PC-9 (cell line): Measurements from ENCODE around the gene LMBR1L. TPM values are rescaled to one million over a fixed set of nuclear protein-coding genes. Genes with fewer than 3 reads are reported as not detected.
"Not testable (repeated sequence)": the region's sequence is repeated elsewhere in the genome, so short reads cannot be mapped to it uniquely, and the experiment has no call there.

Source experiments
- BruUV-seq: library from RNA; stranded (reverse); fragments of 400-500 nt; replicated peaks from 2 replicates; lab custom pipeline; 2021; lab: Mats Ljungman, UMichigan
- CTCF ChIA-PET: fragments of 300-600 bp; sonication (Branson Sonifier 250); formaldehyde crosslinking; loops from one replicate; lab custom pipeline; 2022; ENCODE audit warnings: antibody characterized with exemption; lab: Charles Lee
- POLR2A ChIA-PET: fragments of 300-600 bp; sonication (Branson Sonifier 250); formaldehyde crosslinking; loops from one replicate; lab custom pipeline; 2022; ENCODE audit warnings: antibody characterized with exemption; ENCODE audit not compliant: unreplicated experiment; lab: Charles Lee
- DNase-seq, 2 experiments: peaks; one replicate each; pipeline versions ENCODE4 v3.0.0 to v3.0.0-alpha.2; 2015 to 2022; ENCODE audit warnings: mixed read lengths in 1 of 2
- H2AFZ ChIP-seq: fragments of 200-600 bp; sonication (generic); 2 replicates; pipeline ENCODE4 v1.8.1; 2017; ENCODE audit warnings: antibody characterized with exemption
- H3F3A ChIP-seq: fragments of 200-600 bp; sonication (generic); 2 replicates; pipeline ENCODE4 v1.8.1; 2017; ENCODE audit warnings: antibody characterized with exemption, mild to moderate bottlenecking, low read depth; ENCODE audit not compliant: insufficient read depth
- H3K27ac ChIP-seq: fragments of 200-600 bp; sonication (generic); 2 replicates; pipeline ENCODE4 v1.6.1; 2016; ENCODE audit warnings: mixed run types
- H3K27me3 ChIP-seq: fragments of 200-600 bp; sonication (generic); 2 replicates; pipeline ENCODE4 v1.6.1; 2016; ENCODE audit warnings: low read depth, mixed run types; ENCODE audit not compliant: insufficient read depth
- H3K36me3 ChIP-seq: fragments of 200-600 bp; sonication (generic); 2 replicates; pipeline ENCODE4 v1.6.1; 2016; ENCODE audit warnings: low read depth, mixed run types
- H3K4me1 ChIP-seq: fragments of 200-600 bp; sonication (generic); replicated peaks from 2 replicates; pipeline ENCODE4 v1.6.1; 2016; ENCODE audit warnings: mixed run types; ENCODE audit not compliant: insufficient read depth
- H3K4me2 ChIP-seq: fragments of 200-600 bp; sonication (generic); 2 replicates; pipeline ENCODE4 v1.6.1; 2017; ENCODE audit warnings: mixed run types
- H3K4me3 ChIP-seq: fragments of 200-600 bp; sonication (generic); 2 replicates; pipeline ENCODE4 v1.6.1; 2016; ENCODE audit warnings: mixed run types
- H3K79me2 ChIP-seq: fragments of 200-600 bp; sonication (generic); 2 replicates; pipeline ENCODE4 v1.6.1; 2017; ENCODE audit warnings: low read depth, mixed run types
- H3K9me2 ChIP-seq: fragments of 200-600 bp; sonication (generic); 2 replicates; pipeline ENCODE4 v1.8.1; 2017; ENCODE audit warnings: mild to moderate bottlenecking; ENCODE audit not compliant: insufficient read depth
- H3K9me3 ChIP-seq: fragments of 200-600 bp; sonication (generic); 2 replicates; pipeline ENCODE4 v1.8.1; 2016; ENCODE audit warnings: low read depth; ENCODE audit not compliant: insufficient read depth
- H4K20me1 ChIP-seq: fragments of 200-600 bp; sonication (generic); 2 replicates; pipeline ENCODE4 v1.8.1; 2017; ENCODE audit not compliant: insufficient read depth
- EZH2 ChIP-seq: fragments of 200-600 bp; sonication (generic); IDR thresholded peaks from 2 replicates; pipeline ENCODE4 v1.8.0; 2017; ENCODE audit warnings: antibody characterized with exemption, low read depth
- intact Hi-C: fragments of 100-400 bp; cut with micrococcal nuclease; formaldehyde crosslinking; loops from one replicate; pipeline ENCODE4 v1.10.0; 2022; ENCODE audit not compliant: unreplicated experiment
- total RNA-seq: library from RNA; stranded (reverse); gene quantifications from 2 replicates; pipeline ENCODE4 v1.2.3, GENCODE V29; 2021
- TF ChIP-seq, protein P1 (sequence below): fragments of 200-600 bp; sonication (generic); conservative IDR thresholded peaks from 2 replicates; pipeline ENCODE4 v1.6.1; 2017; ENCODE audit warnings: mixed run types, antibody characterized with exemption, mild to moderate bottlenecking, moderate library complexity

LMBR1L gene
- total RNA-seq, 1 experiment from 2014 or later: 53.9 TPM

DNA sequence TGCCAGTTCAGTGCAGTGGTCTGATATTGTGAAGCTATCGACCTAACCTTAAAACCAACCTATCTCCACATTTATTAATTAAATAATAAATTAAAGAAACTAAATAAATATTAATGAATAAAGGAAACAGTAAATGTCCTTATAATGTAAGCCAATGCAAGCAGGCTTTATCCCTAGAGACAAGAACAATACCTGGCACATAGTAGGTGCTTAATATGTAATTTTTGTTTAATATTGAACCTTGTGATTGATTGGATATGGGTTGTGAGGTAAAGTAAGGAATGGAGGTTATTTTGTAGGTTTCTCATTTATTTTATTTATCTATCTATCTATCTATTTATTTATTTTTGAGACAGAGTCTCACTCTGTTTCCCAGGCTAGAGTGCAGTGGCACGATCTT is 28.4 kb upstream of the LMBR1L start:
- Histone ChIP-seq H3K9me2 (no peaks in the 10 kb centered on the region), H3K4me3 (no peak overlapping the region), H3K4me2 (no peak overlapping the region), H3K79me2 (0 out of 2 replicates have a peak, but pooled peaks cover under 1% of the 10 kb centered on the region), H2AFZ (no peak overlapping the region), H3K9me3 (no peaks in the 10 kb centered on the region), H3K27me3 (no peaks in the 10 kb centered on the region), H3K4me1 (no peaks in the 10 kb centered on the region), H4K20me1 (no peaks in the 10 kb centered on the region), H3K27ac (no peak overlapping the region), H3K36me3 (no peaks in the 10 kb centered on the region), H3F3A (no peaks in the 10 kb centered on the region)
- POLR2A ChIA-PET: interaction anchor here (0.6 kb wide), 1 partner anchor 11 kb away, joined by 3 read pairs; no protein-coding TSS in a partner anchor
- no peak for DNase-seq
- CTCF ChIA-PET: no interaction called here
- intact Hi-C loops: no loop called here
- no peak for TF ChIP-seq EZH2
- TF ChIP-seq, protein P1, sequence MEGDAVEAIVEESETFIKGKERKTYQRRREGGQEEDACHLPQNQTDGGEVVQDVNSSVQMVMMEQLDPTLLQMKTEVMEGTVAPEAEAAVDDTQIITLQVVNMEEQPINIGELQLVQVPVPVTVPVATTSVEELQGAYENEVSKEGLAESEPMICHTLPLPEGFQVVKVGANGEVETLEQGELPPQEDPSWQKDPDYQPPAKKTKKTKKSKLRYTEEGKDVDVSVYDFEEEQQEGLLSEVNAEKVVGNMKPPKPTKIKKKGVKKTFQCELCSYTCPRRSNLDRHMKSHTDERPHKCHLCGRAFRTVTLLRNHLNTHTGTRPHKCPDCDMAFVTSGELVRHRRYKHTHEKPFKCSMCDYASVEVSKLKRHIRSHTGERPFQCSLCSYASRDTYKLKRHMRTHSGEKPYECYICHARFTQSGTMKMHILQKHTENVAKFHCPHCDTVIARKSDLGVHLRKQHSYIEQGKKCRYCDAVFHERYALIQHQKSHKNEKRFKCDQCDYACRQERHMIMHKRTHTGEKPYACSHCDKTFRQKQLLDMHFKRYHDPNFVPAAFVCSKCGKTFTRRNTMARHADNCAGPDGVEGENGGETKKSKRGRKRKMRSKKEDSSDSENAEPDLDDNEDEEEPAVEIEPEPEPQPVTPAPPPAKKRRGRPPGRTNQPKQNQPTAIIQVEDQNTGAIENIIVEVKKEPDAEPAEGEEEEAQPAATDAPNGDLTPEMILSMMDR: no peak
- no TSS peak for BruUV-seq

DNA sequence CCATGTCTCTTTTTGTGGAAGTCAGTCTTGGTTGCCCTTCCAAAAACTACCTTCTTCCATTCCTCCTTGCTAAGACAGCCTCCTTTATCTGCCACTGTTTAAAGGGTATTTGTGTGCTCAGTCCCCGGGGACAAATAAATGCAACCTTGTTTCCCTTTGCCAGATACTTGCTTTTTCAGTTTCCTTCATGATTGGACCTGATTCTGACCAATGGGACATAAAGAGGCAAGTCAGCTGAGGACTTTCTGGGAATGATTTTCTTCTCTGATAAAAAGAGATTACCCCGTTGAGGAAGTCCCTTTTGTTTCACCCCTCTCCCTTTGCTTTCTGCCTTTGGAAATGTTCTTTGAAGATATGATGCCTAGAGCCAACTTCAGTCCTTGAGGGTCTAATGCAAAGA is 27.9 kb upstream of the LMBR1L start:
- TF ChIP-seq, protein P1: no peak
- no peak for TF ChIP-seq EZH2
- Histone ChIP-seq H3K79me2 (0 out of 2 replicates have a peak, but pooled peaks cover 4% of the 10 kb centered on the region), H3K4me1 (no peaks in the 10 kb centered on the region), H3K4me2 (no peak overlapping the region), H3F3A (no peaks in the 10 kb centered on the region), H4K20me1 (no peaks in the 10 kb centered on the region), H3K4me3 (no peak overlapping the region), H2AFZ (no peak overlapping the region), H3K9me2 (no peaks in the 10 kb centered on the region), H3K36me3 (no peaks in the 10 kb centered on the region), H3K9me3 (no peaks in the 10 kb centered on the region), H3K27ac (no peak overlapping the region), H3K27me3 (no peaks in the 10 kb centered on the region)
- ChIA-PET CTCF (no interaction called here), POLR2A (no interaction called here)
- DNase-seq: no peak
- intact Hi-C loops: no loop called here
- no TSS peak for BruUV-seq

DNA sequence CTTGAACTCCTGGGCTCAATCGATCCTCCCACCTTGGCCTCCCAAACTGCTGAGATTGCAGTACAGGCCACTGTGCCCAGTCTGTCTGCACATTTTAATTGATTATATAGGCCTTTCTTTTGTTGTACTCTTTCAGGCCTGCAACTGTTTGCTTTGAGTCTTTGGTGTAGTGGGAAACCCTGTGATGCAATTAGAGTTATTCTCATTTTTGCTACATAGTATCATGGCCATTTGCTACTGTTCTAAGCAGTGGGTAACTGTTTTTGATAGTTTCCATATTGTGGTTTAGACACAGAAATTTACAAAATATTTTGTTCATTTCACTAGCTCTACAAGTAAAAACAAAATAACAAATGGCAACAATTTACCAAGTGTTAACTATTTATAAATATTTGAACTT is 26.8 kb upstream of the LMBR1L start:
- TF ChIP-seq, protein P1: no peak
- TF ChIP-seq EZH2: no peak
- H3K9me3 ChIP-seq: no peaks in the 10 kb centered on the region
- H3K4me3 ChIP-seq: no peak overlapping the region
- H3K36me3 ChIP-seq: no peaks in the 10 kb centered on the region
- no peak overlapping the region for H2AFZ ChIP-seq
- no peak for DNase-seq
- H3K4me2 ChIP-seq: no peak overlapping the region
- peaks cover 7% of the 10 kb centered on the region for H3K4me1 ChIP-seq
- no peaks in the 10 kb centered on the region for H4K20me1 ChIP-seq
- H3K79me2 ChIP-seq: peaks cover 5% of the 10 kb centered on the region; the same call in 1 of the 2 replicates
- intact Hi-C loops: no loop called here
- BruUV-seq: no TSS peak
- ChIA-PET CTCF (no interaction called here), POLR2A (no interaction called here)
- no peak overlapping the region for H3K27ac ChIP-seq
- no peaks in the 10 kb centered on the region for H3K9me2 ChIP-seq
- H3F3A ChIP-seq: peaks cover 1% of the 10 kb centered on the region; the same call in 1 of the 2 replicates
- H3K27me3 ChIP-seq: no peaks in the 10 kb centered on the region

DNA sequence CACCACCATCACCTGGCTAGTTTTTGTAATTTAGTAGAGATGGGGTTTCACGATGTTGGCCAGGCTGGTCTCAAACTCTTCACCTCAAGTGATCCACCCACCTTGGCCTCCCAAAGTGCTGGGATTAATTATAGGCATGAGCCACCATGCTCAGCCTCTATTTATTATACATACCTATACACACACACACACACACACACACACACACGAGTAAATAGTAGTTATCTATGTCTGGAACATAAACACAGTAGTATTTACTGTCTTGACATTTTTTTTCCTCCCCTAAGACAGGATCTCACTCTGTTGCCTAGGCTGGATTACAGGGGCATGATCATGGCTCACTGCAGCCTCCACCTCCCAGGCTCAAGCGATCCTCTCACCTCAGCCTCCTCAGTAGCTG is 26.4 kb upstream of the LMBR1L start:
- peaks cover 12% of the 10 kb centered on the region for H3K4me1 ChIP-seq
- H3K4me3 ChIP-seq, BruUV-seq, intact Hi-C loops, H3F3A ChIP-seq, H3K9me2 ChIP-seq, DNase-seq, H3K9me3 ChIP-seq, H3K4me2 ChIP-seq, H3K27me3 ChIP-seq, H3K27ac ChIP-seq, POLR2A ChIA-PET, H4K20me1 ChIP-seq, H2AFZ ChIP-seq, H3K36me3 ChIP-seq, CTCF ChIA-PET: not testable (repeated sequence)
- peaks cover 10% of the 10 kb centered on the region; the same call in 1 of the 2 replicates for H3K79me2 ChIP-seq
